IMR-90 (cell line): ENCODE data around the gene BCAR1. TPM values are rescaled to one million over a fixed set of nuclear protein-coding genes. Genes with fewer than 3 reads are reported as not detected.

Source experiments
- ATAC-seq: fragments of 200-7000 bp; cut with Tn5 transposase; 2 replicates; pipeline ENCODE4 v1.9.1; 2020; ENCODE audit warnings: low read depth, mild to moderate bottlenecking, moderate library complexity
- BruUV-seq: library from RNA; stranded (reverse); fragments of 400-500 nt; replicated peaks from 2 replicates; lab custom pipeline; 2021; lab: Mats Ljungman, UMichigan
- CTCF ChIA-PET: fragments of 300-600 bp; formaldehyde crosslinking; extraction: SDS; loops from one replicate; lab custom pipeline; 2021; ENCODE audit warnings: antibody characterized with exemption; lab: Yijun Ruan, JAX
- POLR2A ChIA-PET: fragments of 300-600 bp; sonication (Branson Sonifier 250); formaldehyde crosslinking; loops from one replicate; lab custom pipeline; 2022; ENCODE audit warnings: antibody characterized with exemption; ENCODE audit not compliant: unreplicated experiment; lab: Charles Lee
- DNase-seq: peaks from one replicate; pipeline ENCODE4 v3.0.0; 2013
- H2AFZ ChIP-seq: replicated peaks from 2 replicates; pipeline ENCODE3; 2013; ENCODE audit warnings: low read length, mild to moderate bottlenecking; ENCODE audit not compliant: poor library complexity
- H2AK5ac ChIP-seq: 2 replicates; pipeline ENCODE4 v1.6.1; 2013; ENCODE audit warnings: low read depth, low read length, inconsistent platforms
- H2AK9ac ChIP-seq: replicated peaks from 2 replicates; pipeline ENCODE3; 2013; ENCODE audit warnings: mild to moderate bottlenecking, low read depth, low read length, moderate library complexity; ENCODE audit not compliant: poor library complexity
- H2BK120ac ChIP-seq: 2 replicates; pipeline ENCODE4 v1.6.1; 2013; ENCODE audit warnings: low read depth, low read length, inconsistent platforms
- H2BK15ac ChIP-seq: 3 replicates; pipeline ENCODE4 v1.6.1; 2013; ENCODE audit warnings: low read depth, low read length, inconsistent platforms
- H2BK20ac ChIP-seq: 2 replicates; pipeline ENCODE4 v1.6.1; 2013; ENCODE audit warnings: low read depth, mild to moderate bottlenecking, inconsistent platforms, low read length, moderate library complexity
- H2BK5ac ChIP-seq: 2 replicates; pipeline ENCODE4 v1.6.1; 2013; ENCODE audit warnings: mild to moderate bottlenecking, low read depth, low read length, inconsistent platforms; ENCODE audit not compliant: poor library complexity, severe bottlenecking
- H3K14ac ChIP-seq: replicated peaks from 2 replicates; pipeline ENCODE4 v1.6.1; 2013; ENCODE audit warnings: low read depth, low read length, inconsistent platforms
- H3K18ac ChIP-seq: 2 replicates; pipeline ENCODE4 v1.6.1; 2013; ENCODE audit warnings: low read depth, low read length, control low read depth
- H3K23ac ChIP-seq: 2 replicates; pipeline ENCODE4 v1.6.1; 2013; ENCODE audit warnings: low read depth, low read length, inconsistent platforms
- H3K27ac ChIP-seq: 2 replicates; pipeline ENCODE4 v1.5.1; 2013; ENCODE audit warnings: mild to moderate bottlenecking, control low read depth, low read length; ENCODE audit not compliant: insufficient read depth
- H3K27me3 ChIP-seq: 2 replicates; pipeline ENCODE4 v1.6.1; 2013; ENCODE audit warnings: low read length; ENCODE audit not compliant: control insufficient read depth, insufficient read depth
- H3K36me3 ChIP-seq: 2 replicates; pipeline ENCODE4 v1.6.1; 2013; ENCODE audit warnings: low read length, mixed read lengths; ENCODE audit not compliant: control insufficient read depth, insufficient read depth
- H3K4ac ChIP-seq: 2 replicates; pipeline ENCODE4 v1.6.1; 2013; ENCODE audit warnings: low read depth, low read length, inconsistent platforms
- H3K4me1 ChIP-seq: 2 replicates; pipeline ENCODE4 v1.6.1; 2013; ENCODE audit warnings: low read length, mixed read lengths; ENCODE audit not compliant: control insufficient read depth, insufficient read depth
- H3K4me2 ChIP-seq: 2 replicates; pipeline ENCODE4 v1.6.1; 2013; ENCODE audit warnings: low read depth, mild to moderate bottlenecking, control low read depth, low read length, moderate library complexity
- H3K4me3 ChIP-seq: 2 replicates; pipeline ENCODE4 v1.5.1; 2013; ENCODE audit warnings: low read depth, mild to moderate bottlenecking, control low read depth, low read length, moderate library complexity; ENCODE audit not compliant: insufficient read depth
- H3K56ac ChIP-seq: 2 replicates; pipeline ENCODE4 v1.6.1; 2013; ENCODE audit warnings: low read length, inconsistent platforms; ENCODE audit not compliant: insufficient read depth; ENCODE audit errors: extremely low read depth
- H3K79me1 ChIP-seq, 2 experiments: 2 replicates each; pipeline ENCODE4 v1.6.1; 2013; ENCODE audit warnings: low read length in 2 of 2, inconsistent platforms in 1 of 2, low read depth in 1 of 2
- H3K9ac ChIP-seq: 2 replicates; pipeline ENCODE4 v1.6.1; 2013; ENCODE audit warnings: low read depth, low read length, control low read depth
- H3K9me1 ChIP-seq: 2 replicates; pipeline ENCODE4 v1.6.1; 2013; ENCODE audit warnings: low read length, inconsistent platforms; ENCODE audit not compliant: insufficient read depth
- H3K9me3 ChIP-seq: 2 replicates; pipeline ENCODE4 v1.6.1; 2013; ENCODE audit warnings: low read length; ENCODE audit not compliant: control insufficient read depth, insufficient read depth
- H4K20me1 ChIP-seq: 2 replicates; pipeline ENCODE4 v1.6.1; 2013; ENCODE audit warnings: low read length, inconsistent platforms; ENCODE audit not compliant: insufficient read depth
- H4K5ac ChIP-seq: 2 replicates; pipeline ENCODE4 v1.6.1; 2013; ENCODE audit warnings: mild to moderate bottlenecking, low read depth, low read length, control low read depth
- H4K8ac ChIP-seq, 2 experiments: 2 replicates each; pipeline ENCODE4 v1.6.1; 2013; ENCODE audit warnings: low read depth in 2 of 2, low read length in 2 of 2, control low read depth in 1 of 2, inconsistent platforms in 1 of 2
- H4K91ac ChIP-seq: 2 replicates; pipeline ENCODE4 v1.6.1; 2013; ENCODE audit warnings: low read depth, low read length, inconsistent platforms; ENCODE audit not compliant: insufficient read depth
- CEBPB ChIP-seq: IDR thresholded peaks from 2 replicates; pipeline ENCODE4 v1.6.1; 2012; ENCODE audit warnings: low read depth, low read length, improper control_type of control experiment
- MAZ ChIP-seq: IDR thresholded peaks from 2 replicates; pipeline ENCODE4 v1.6.1; 2012; ENCODE audit warnings: low read depth, mild to moderate bottlenecking, low read length, improper control_type of control experiment, moderate library complexity, borderline replicate concordance
- POLR2A ChIP-seq: IDR thresholded peaks from 2 replicates; pipeline ENCODE4 v1.6.1; 2012; ENCODE audit warnings: mild to moderate bottlenecking, low read depth, low read length
- USF2 ChIP-seq: fragments of 150-350 bp; IDR thresholded peaks from 2 replicates; pipeline ENCODE4 v1.6.1; 2017; ENCODE audit warnings: mild to moderate bottlenecking, antibody characterized with exemption, low read length, low read depth
- WGBS, 2 experiments: methylation state at CpG; one replicate each; pipeline versions ENCODE4 v1.1.5 to v1.1.7; 2013; ENCODE audit warnings: missing lambda C conversion rate in 2 of 2; ENCODE audit not compliant: insufficient read length in 1 of 2; ENCODE audit errors: extremely low coverage in 2 of 2; 5-methylcytosine and 5-hydroxymethylcytosine counted together
- dilution Hi-C: fragments of 300-500 bp; cut with HindIII; formaldehyde crosslinking; loops from one replicate; pipeline ENCODE4 v1.14.3; 2018; ENCODE audit warnings: low sequenced_read_pairs; ENCODE audit not compliant: unreplicated experiment
- in situ Hi-C: fragments of 300-500 bp; cut with MboI; formaldehyde crosslinking; loops from 3 replicates; pipeline ENCODE4 v1.14.3; 2019; ENCODE audit warnings: low sequenced_read_pairs, inconsistent platforms, mixed read lengths
- intact Hi-C: fragments of 100-400 bp; cut with micrococcal nuclease; formaldehyde crosslinking; loops from 2 replicates; pipeline ENCODE4 v1.10.0; 2022
- polyA plus RNA-seq, 3 experiments: library from polyadenylated mRNA; depleted of rRNA; stranded (reverse); fragments of >200 nt; gene quantifications; 2 replicates each; pipeline ENCODE4 v1.2.3, GENCODE V29; 2012; ENCODE audit warnings: low replicate concordance in 1 of 3
- total RNA-seq: library from RNA; depleted of rRNA; stranded (reverse); fragments of >200 nt; gene quantifications from 2 replicates; pipeline ENCODE4 v1.2.3, GENCODE V29; 2012
- TF ChIP-seq, protein P1 (sequence below): fragments of 150-350 bp; IDR thresholded peaks from 2 replicates; pipeline ENCODE4 v1.6.1; 2016; ENCODE audit warnings: low read depth, mild to moderate bottlenecking, low read length, moderate library complexity, borderline replicate concordance

The BCAR1 gene
- total and polyA plus RNA-seq, 2 of the 4 experiments (the other 2 are of a cell fraction) = 18.1 to 99.4 TPM

GRCh38 chr16:75236232-75236631 lies 15.2 kb downstream of the BCAR1 start:
- Histone ChIP-seq H3K4me2 (no peak overlapping the region), H3K36me3 (peaks cover 67% of the 10 kb centered on the region)
- no peak for DNase-seq

More at GRCh38 chr16:75236232-75236631, 15.2 kb downstream of the BCAR1 start:
- no peaks in the 10 kb centered on the region for H3K27me3 ChIP-seq
- ChIA-PET CTCF (no interaction called here), POLR2A (interaction anchor here (1.0 kb wide), 1 partner anchor 14 kb away, joined by 21 read pairs; no protein-coding TSS in a partner anchor)
- no peak overlapping the region for H2AK9ac ChIP-seq
- H4K20me1 ChIP-seq = peaks cover 86% of the 10 kb centered on the region
- no peak overlapping the region for H3K4me3 ChIP-seq
- intact Hi-C loops (no loop called here), in situ Hi-C loops (no loop called here), dilution Hi-C loops (no loop called here)
- H4K91ac ChIP-seq = no peak overlapping the region
- no peak overlapping the region for H3K4ac ChIP-seq
- no peak overlapping the region for H3K18ac ChIP-seq
- 0 out of 2 replicates have a peak, but pooled peaks have one; percentile 13 for TF ChIP-seq CEBPB
- no peak for TF ChIP-seq MAZ
- no peak for TF ChIP-seq POLR2A
- TF ChIP-seq, protein P1, sequence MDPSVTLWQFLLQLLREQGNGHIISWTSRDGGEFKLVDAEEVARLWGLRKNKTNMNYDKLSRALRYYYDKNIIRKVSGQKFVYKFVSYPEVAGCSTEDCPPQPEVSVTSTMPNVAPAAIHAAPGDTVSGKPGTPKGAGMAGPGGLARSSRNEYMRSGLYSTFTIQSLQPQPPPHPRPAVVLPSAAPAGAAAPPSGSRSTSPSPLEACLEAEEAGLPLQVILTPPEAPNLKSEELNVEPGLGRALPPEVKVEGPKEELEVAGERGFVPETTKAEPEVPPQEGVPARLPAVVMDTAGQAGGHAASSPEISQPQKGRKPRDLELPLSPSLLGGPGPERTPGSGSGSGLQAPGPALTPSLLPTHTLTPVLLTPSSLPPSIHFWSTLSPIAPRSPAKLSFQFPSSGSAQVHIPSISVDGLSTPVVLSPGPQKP = no peak
- no peak for TF ChIP-seq USF2
- H4K8ac ChIP-seq = no peak overlapping the region
- H3K9ac ChIP-seq = no peak overlapping the region
- no peak overlapping the region for H2AFZ ChIP-seq
- no peak overlapping the region for H3K56ac ChIP-seq
- H2BK15ac ChIP-seq = no peak overlapping the region
- no peaks in the 10 kb centered on the region for H3K9me3 ChIP-seq
- no peak overlapping the region for H2BK120ac ChIP-seq
- no peak overlapping the region for H2BK5ac ChIP-seq
- 96% methylated on average over 3 of the region's 7 CpGs; no CpG with 5 or more reads in 1 of the 2 experiments for WGBS, 2 experiments
- peaks cover 33% of the 10 kb centered on the region for H3K4me1 ChIP-seq
- peaks cover 14 to 67% of the 10 kb centered on the region in 2 experiments for H3K79me1 ChIP-seq
- no peak overlapping the region for H3K27ac ChIP-seq
- no peak overlapping the region for H3K23ac ChIP-seq
- no peak overlapping the region for H3K14ac ChIP-seq
- no TSS peak for BruUV-seq
- H2AK5ac ChIP-seq = no peak overlapping the region
- H2BK20ac ChIP-seq = no peak overlapping the region
- H4K5ac ChIP-seq = no peak overlapping the region
- ATAC-seq = no peak
- peaks cover 7% of the 10 kb centered on the region for H3K9me1 ChIP-seq
